Activated gamma-delta T cell treated with Interleukin-2 at 50 U/mL for 16 hours (primary cell): Measurements from ENCODE around the gene KAT6B.
"Not testable (repeated sequence)": the region's sequence is repeated elsewhere in the genome, so short reads cannot be mapped to it uniquely, and the experiment has no call there.

Source experiments
- DNase-seq: peaks from one replicate; pipeline ENCODE4 v3.0.0-alpha.2; 2020

KAT6B gene

DNA sequence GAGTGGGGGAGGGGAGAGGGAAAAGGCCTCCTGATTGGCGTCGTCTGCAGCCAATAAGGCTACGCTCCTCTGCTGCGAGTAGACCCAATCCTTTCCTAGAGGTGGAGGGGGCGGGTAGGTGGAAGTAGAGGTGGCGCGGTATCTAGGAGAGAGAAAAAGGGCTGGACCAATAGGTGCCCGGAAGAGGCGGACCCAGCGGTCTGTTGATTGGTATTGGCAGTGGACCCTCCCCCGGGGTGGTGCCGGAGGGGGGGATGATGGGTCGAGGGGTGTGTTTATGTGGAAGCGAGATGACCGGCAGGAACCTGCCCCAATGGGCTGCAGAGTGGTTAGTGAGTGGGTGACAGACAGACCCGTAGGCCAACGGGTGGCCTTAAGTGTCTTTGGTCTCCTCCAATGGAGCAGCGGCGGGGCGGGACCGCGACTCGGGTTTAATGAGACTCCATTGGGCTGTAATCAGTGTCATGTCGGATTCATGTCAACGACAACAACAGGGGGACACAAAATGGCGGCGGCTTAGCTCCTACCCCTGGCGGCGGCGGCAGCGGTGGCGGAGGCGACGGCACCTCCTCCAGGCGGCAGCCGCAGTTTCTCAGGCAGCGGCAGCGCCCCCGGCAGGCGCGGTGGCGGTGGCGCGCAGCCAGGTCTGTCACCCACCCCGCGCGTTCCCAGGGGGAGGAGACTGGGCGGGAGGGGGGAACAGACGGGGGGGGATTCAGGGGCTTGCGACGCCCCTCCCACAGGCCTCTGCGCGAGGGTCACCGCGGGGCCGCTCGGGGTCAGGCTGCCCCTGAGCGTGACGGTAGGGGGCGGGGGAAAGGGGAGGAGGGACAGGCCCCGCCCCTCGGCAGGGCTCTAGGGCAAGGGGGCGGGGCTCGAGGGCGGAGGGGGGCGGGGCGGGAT, at the start of gene KAT6B:
Gene KAT6B (plus strand): TSS at position 459 of the 903 bp plus-strand sequence. CDS start 16,258 bp downstream, outside the sequence.
- peak; percentile 100 for DNase-seq

DNA sequence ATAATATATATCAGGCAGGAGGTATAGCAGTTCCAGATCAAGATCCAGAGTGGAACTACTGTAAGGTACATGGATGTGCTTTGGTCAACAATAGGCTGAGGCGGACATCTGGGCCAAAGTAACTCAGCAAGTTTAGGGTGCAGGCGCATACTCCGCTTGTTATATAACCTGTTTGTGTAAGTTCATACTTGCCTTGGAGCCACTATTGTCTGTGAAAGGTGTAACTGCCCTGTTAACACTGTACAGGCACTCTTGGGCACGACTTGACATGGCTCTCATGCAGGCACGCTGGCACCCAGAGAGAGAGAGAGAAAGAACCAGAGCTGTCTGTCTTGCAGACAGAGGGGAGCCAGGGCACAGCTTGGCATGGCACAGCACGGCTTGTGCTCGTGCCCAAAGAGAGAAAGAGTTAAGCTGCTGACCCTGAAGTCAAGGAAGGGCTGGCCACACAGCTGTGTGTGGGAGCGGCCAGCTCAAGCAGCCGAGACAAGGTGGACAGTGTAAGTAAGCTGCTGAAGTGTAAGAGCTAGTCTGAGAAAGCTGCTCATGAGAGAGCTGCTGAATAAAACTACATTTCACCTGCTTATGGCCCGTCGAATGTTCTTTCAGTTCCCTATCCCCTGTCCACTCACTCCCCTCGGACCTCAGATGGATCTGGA, 47.8 kb upstream of the KAT6B start:
- DNase-seq = no peak

DNA sequence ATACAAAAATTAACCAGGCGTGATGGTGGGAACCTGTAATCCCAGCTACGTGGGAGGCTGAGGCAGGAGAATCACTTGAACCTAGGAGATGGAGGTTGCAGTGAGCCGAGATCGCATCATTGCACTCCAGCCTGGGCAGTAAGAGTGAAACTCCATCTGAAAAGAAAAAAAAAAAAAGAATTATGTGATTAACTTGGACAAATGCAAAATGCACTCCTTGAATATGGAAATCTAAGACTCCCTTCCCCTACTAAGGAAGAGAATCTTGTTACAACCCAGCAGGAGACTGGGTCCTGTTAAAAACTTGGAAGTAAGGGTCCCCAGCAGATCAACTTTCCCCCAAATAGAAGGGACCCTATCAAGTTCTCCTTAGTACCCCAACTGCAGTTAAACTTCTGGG, 44.5 kb upstream of the KAT6B start:
- DNase-seq = not testable (repeated sequence)

DNA sequence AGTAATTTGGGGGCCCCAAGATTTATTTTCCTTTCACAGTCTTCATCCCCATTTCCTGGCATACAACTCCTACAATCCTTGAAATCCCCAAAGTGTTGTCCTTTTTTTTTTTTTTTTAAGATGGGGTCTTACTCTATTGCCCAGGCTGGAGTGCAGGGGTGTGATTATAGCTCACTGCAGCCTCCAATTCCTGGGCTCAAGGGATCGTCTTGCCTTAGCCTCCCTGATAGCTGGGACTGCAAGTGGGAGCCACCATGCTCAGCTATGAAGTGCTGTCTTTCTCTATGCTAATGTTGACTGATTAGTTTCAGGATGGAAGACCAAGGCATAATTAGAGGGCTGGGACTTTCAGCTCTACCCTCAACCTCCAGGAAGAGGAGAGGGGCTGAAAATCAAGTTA, 41.9 kb upstream of the KAT6B start:
- no peak for DNase-seq

DNA sequence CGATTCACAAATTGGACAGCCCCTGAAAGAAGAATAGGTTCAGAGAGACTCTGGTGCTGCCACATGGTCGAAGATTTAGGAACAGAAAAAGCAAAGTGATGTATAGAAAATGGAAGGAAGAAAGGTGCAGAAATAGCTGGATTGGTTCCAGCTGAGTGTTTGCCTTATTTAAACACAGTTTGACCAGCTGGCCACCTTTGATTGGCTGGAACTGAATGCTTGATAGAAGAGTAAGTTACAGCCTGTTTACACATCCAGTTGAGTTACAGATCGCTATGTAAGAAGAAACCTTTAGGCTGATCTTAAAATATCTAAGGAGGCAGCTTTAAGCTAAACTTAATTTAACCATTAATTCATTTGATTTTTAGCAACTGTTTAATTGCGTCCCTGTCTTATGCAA, 40.3 kb upstream of the KAT6B start:
- no peak for DNase-seq

DNA sequence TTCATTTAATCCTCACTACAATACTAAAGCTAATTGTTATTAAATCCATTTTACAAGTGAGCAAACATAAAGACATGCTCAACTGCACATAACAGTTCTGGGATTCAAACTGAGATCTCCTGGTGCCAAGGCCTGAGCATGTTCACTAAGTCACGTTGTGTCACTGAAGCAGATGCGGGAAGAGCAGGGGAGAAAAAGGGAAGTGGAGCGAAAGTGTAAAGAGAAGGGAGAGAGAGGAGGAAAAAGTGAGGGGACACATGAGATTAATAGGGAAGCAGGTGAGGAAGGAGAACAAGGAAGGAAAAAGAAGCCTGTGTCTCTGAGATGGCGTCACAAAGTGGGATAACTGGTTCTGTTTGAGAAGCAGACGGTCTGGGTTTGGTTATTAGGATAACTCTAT, 38.9 kb upstream of the KAT6B start:
- no peak for DNase-seq

DNA sequence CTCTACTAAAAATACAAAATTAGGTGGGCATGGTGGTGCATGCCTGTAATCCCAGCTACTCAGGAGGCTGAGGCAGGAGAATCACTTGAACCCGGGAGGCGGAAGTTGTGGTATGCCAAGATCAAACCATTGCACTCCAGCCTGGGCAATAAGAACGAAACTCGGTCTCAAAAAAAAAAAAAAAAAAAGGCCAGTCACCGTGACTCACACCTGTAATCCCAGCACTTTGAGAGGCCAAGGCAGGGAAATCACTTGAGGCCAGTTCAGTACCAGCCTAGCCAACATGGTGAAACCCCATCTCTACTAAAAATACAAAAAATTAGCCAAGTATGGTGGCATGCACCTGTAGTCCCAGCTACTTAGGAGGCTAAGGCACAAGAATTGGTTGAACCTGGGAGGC, 34.4 kb upstream of the KAT6B start:
- DNase-seq = not testable (repeated sequence)

DNA sequence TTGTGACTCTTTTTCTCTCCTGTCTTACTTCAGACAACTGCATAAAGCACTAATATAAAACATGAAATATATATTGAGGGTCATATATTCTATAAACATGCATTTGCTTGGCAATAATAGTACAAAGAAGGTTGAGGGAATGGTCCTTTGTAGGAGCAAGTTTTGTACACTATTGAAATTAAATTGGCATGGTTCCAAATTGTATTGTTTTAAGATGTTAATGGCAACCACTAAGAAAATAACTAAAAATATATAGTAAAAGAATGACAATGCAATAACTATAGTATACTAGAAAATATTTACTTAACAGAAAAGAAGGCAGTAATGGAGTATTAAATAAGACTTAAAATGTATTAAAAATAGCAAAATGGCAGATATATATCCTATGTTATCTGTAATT, 33.7 kb upstream of the KAT6B start:
- no peak for DNase-seq

DNA sequence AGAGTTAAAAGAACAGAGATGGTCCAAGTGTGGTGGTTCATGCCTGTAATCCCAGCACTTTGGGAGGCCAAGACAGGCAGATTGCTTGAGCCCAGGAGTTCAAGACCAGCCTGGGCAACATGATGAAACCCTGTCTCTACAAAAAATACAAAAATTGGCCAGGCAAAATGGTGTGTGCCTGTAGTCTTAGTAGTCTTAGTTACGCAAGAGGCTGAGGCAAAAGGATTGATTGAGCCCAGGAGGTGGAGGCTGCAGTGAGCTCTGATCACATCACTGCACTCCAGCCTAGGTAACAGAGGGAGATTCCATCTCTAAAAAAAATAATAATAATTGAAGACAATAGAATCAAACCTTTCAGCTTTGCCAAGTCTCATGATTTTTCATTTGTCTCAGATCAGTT, 33.2 kb upstream of the KAT6B start:
- DNase-seq = not testable (repeated sequence)

DNA sequence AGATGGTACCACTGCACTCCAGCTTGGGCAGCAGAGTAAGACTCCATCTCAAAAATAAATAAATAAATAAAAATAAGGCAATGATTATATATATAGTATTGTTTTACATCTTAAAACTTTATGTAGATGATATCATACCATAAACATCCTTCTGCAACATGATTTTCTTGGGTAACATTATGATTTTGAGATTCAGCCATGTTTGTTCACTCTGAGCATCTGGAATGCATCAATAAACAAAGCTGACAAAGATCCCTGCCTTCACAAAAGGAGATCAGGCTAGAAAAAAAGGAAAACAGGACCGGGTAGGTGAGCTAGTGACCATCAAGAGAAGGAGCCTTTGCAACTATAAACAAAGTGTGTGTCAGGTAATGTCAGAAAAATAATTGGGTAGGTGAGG, 31.9 kb upstream of the KAT6B start:
- DNase-seq = no peak

DNA sequence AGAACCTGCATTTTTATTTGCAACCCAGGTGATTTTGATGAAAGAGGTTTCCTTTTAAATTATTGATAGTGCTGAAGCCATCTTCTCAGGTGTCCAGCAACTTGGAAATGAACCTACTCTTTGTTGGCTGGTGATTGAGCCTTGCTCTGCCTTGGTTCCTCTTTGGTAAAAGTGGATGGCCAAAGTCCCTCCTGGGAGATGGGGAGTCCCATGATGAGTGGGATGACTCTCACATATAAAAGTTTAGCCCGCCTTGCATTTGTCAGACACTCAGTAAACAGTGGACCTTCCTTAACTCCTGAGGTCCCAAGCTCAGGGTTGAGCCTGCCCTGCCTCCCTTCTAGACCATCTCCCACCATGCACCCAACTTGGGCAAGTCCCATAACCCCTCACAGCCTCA, 28.9 kb upstream of the KAT6B start:
- no peak for DNase-seq

DNA sequence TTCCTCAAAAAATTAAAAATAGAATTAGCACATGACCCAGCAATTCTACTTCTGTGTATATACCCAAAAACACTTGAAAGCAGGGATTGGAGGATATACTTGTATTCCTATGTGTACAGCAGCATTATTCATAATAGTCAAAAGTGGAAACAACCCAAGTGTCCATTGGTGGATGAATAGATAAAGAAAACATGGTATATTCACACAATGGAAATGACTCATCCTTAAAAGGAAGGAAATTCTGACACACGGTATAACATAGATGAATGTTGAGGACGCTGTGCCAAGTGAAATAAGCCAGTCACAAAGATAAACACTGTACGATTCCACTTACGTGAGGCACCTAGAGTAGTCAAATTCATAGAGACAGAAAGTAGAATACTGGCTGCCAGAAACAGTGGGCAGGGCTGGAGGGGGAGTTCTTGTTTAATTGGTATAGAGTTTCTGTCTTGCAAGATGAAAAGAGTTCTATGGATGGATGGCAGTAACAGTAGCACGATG, 26.6 kb upstream of the KAT6B start:
- no peak for DNase-seq

DNA sequence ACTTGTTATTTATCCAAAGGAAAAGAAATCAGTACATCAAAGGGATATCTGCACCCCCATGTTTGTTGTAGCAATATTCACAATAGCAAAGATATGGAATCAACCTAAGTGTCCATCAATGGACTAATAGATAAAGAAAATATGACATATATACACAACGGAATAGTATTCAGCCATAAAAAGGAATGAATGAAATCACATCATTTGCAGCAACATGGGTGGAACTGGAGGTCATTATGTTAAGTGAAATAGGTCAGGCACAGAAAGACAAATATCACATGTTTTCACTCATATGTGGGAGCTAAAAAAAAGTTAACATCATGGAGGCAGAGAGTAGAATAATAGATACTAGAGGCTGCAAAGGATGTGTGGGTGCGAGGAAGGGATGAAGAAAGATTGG, 25.0 kb upstream of the KAT6B start:
- DNase-seq = no peak

DNA sequence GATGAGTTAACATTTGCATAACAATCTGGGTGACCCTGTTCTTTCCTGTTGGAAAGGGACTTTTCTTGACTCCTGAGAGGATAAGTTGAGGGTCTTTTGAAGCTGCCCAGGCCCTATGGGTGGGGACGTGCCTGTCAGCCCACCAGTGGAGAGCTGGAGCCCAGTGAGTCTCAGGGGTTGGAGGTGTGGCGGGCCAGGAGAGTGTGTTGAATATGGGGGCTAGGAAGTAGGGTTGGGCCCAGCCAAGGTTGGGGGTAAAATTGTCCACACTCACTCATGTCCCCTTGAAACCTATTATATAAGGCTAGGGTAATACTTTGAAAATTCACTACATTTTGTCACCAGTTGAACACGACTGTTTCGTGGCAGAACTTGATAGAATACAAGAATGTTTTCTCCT, 17.9 kb upstream of the KAT6B start:
- DNase-seq = no peak

DNA sequence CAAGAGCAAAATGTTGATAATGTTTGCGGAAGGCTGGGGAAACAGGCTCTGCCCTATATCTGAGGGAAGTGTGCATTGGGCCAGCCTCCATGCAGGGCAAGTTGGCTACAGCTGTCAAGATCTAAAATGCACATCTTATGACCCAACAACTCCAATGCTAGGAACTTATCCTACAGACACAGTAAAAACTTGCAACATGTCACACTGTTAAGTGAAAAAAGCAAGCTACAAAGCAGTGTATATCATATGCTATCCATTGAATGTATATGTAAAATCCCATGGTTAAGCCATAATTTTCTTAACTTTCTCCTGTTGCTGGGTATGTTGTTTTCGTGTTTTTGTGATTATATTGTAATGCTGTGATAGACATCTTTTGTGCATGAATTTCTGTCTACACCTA, 16.3 kb upstream of the KAT6B start:
- no peak for DNase-seq

DNA sequence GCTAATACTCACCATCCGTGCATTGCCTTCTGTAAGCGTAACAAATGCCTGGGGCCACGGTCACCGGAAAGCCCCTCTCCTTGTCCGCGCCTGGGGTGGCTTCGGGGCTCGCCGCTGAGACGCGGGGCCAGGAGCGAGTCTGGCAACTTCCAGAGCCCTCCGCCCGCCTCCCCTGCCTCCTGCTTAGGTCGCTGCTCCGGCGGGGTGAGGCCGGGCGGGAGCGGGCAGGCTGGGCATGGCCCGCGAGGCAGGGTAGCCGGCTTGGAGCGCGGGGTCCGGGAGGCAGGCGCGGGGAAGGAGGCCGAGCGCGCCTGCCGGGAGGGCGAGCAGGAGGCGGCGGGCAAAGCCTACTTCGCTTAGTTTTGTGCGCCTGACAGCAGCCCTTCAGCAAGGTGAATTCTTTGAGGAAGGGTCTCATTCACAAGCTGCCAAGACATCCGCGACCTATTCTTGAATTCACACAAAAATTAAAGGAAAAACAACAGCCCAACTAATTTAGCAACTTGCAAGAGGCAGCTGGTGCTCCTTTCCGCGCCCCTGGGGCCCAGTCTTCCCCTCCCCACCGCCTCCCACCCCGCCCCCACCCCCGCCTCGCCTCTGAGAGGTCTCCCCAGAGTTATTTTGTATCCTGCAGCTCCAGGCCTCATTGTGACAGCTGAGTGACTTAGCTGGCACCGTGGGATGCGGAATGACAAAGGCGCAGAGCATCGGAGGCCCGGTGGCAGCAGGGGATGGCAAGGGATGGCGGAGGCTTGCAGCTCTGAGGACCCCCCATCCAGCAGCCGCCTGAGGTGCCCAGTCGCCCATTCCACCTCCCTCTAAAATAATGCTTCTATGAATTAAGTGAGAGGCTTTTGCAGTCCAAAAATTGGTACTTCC, 12.8 kb upstream of the KAT6B start:
- DNase-seq = no peak

DNA sequence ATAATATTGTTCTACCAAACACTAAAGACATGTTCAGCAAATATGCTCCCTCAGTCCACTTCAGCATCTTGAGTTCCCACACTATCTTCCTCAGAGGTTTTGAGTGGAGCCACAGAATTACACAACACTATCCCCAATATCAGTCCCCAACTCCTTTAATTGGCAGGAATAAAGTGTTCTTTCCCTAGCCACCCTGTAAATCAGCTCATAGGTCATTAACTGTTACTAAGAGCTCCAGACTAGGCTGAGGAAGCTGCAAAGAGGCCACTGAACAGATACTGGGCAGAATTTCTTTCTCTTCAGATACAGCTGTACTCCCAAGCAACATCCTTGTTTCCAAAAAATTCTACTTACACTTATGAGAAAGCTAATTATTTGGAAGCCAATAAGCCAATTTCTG, 11.6 kb upstream of the KAT6B start:
- no peak for DNase-seq

DNA sequence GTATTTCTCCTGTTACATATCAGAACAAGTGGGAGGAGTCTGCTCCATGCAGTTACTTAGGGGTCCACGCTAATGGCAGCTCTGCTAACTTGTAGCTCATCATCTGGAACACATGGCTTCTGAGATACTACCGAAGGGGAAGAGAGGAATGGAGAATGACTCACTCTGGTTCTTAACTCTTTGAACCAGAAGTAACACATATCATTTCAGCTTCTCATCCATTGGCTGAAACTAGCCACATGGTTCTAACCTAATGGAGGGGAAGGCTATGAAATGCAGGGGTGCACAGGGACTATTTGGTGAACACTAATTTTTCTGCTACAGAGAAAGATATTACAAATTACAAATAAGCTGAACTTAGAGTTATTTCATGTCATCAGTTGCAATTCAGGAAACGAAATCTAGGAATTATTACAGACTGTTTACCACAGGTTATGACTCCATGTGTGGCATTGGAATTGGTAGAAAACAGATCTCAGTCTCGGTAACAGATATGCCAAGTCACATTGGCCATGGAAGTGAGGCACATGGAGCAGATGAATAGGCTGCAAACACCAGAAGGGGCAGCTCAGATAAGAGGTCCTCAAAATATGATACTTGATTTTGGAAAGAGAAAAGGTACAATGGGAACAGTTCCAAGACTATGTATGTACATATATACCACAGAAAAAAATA, 9.4 kb upstream of the KAT6B start:
- no peak for DNase-seq

DNA sequence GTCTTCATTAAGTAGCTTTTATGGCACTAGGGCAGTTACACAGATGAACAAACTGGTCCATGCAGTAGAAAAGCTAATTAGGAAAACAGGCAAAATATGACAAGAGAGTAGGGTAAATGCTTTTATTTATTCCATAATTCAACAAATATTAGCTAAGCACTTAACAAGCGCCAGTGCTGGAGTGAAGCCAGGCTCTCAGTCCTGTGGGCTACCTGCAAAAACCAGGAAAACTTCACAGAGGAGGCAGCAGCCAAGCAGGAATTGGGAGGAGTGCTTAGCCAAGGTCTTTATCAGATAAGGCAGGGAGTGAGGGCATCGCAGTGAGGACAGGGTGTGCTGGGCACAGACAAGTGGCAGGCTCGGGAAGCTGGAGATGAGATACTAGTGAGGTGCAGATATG, 4.9 kb upstream of the KAT6B start:
- DNase-seq = no peak

DNA sequence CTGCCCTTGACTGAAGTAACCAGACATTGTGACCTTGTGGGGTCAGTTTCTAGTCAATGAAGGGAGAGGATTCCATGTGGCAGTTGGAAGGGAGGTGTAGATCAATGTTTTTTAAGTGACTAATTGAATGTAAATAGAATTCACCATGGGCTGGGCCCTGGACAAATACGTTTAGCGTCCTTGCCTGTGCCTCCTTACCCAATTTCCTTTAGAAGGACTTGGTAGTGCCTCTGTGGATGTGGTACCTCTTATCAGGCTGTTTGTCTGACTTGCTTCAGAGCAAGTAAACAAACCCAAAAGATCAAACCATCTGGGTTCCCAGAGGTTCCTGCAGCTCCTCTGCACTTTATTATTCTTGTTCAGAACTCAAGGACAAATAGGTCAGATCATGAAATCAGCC, 4.3 kb upstream of the KAT6B start:
- no peak for DNase-seq

DNA sequence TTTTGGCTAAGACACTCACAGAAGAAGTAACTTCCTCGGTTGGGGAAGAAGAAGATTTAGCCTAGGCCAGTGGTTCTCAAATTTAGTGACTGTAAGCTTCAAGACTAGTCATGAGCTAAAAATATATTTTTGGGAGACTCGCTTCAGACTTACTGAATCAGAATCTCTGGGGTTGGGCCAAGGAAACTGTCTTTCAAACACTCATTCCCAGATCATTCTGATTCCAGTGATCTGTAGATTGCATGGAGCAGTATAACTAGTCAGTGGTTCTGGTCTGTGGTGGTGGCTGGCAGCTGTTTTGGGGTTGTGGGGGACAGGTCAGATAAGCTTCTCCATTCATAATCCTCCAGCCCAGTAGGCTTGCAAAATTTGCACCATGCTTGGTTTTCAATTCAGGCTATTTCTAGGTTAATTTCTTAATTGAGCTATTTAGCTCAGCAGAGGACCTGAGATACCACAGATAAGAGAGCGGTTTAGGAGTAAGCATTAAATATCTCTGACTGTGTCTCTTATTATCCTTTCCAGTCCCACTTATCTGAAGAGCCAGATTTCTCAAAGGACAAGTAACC, 3.8 kb upstream of the KAT6B start:
- DNase-seq = no peak

DNA sequence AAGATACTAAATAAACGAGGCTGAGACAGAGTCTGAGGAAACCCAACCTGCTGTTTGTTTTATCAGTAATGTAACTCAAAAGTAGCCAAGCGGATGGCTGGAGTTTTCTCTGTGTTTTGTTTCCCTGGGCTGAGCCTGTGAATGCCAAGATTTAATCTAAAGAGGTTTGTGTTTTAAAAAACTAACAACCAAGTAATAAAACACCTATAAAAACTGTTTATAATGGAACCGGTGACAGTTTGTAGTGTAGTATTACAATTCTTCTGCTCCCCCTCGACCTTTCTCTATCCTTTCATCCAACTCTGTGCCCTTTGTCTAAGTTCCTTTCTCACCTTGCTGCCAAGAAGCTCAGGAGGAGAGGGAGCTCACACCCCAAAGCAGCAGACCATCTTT, 2.6 kb upstream of the KAT6B start:
- no peak for DNase-seq
